ENCODE measurements around the gene KIF3A. TPM values are rescaled to one million over a fixed set of nuclear protein-coding genes. Genes with fewer than 3 reads are reported as not detected.

The KIF3A gene
- total and polyA plus RNA-seq, 9 donors = 4.2 to 13.0 (median 9.2) TPM

- Histone ChIP-seq H3K27ac (no peak overlapping the region), H3K27me3 (no peaks in the 10 kb centered on the region), H3K36me3 (no peaks in the 10 kb centered on the region), H3K4me1 (ENCODE audit: insufficient read depth) (no peaks in the 10 kb centered on the region), H3K9me3 (no peaks in the 10 kb centered on the region), H3K4me3 (no peak overlapping the region)
- DNase-seq = no peak
- intact Hi-C loops (cut with DNase I) = no loop called here
- WGBS, 3 donors = 88 to 91% (median 90%) methylated on average over 10 of the region's 10 CpGs
- TF ChIP-seq EP300 (IDR thresholded peaks at IDR 0.05) (no peak), POLR2A (IDR thresholded peaks at IDR 0.05) (no peak), CTCF (IDR thresholded peaks at IDR 0.05) (no peak)
Measured at GRCh38 chr5:132667309-132667708, 70.0 kb downstream of the KIF3A start.

GRCh38 chr5:132666310-132667123, 70.8 kb downstream of the KIF3A start:
- intact Hi-C loops (cut with DNase I) = no loop called here
- no peak overlapping the region for H3K27ac ChIP-seq
- no peaks in the 10 kb centered on the region for H3K9me3 ChIP-seq
- no peaks in the 10 kb centered on the region for H3K27me3 ChIP-seq
- 81 to 88% (median 82%) methylated on average over 16 of the region's 16 CpGs for WGBS, 3 donors
- DNase-seq = no peak
- no peak overlapping the region for H3K4me3 ChIP-seq
- H3K4me1 ChIP-seq (ENCODE audit: insufficient read depth) = no peaks in the 10 kb centered on the region
- TF ChIP-seq EP300 (IDR thresholded peaks at IDR 0.05) = no peak
- TF ChIP-seq POLR2A (IDR thresholded peaks at IDR 0.05) = no peak
- TF ChIP-seq CTCF (IDR thresholded peaks at IDR 0.05) = no peak
- no peaks in the 10 kb centered on the region for H3K36me3 ChIP-seq

GRCh38 chr5:132665574-132666080, 71.7 kb downstream of the KIF3A start:
- 87 to 89% (median 89%) methylated on average over 21 of the region's 21 CpGs for WGBS, 3 donors
- Histone ChIP-seq H3K9me3 (no peaks in the 10 kb centered on the region), H3K27ac (no peak overlapping the region), H3K27me3 (no peaks in the 10 kb centered on the region), H3K36me3 (no peaks in the 10 kb centered on the region), H3K4me1 (ENCODE audit: insufficient read depth) (no peaks in the 10 kb centered on the region), H3K4me3 (no peak overlapping the region)
- intact Hi-C loops (cut with DNase I) = no loop called here
- TF ChIP-seq EP300 (IDR thresholded peaks at IDR 0.05) (no peak), POLR2A (IDR thresholded peaks at IDR 0.05) (no peak), CTCF (IDR thresholded peaks at IDR 0.05) (no peak)
- DNase-seq = no peak

GRCh38 chr5:132664696-132665209, 72.6 kb downstream of the KIF3A start:
- H3K27ac ChIP-seq = no peak overlapping the region
- H3K36me3 ChIP-seq = no peaks in the 10 kb centered on the region
- WGBS, 3 donors = 96 to 97% (median 97%) methylated on average over 9 of the region's 9 CpGs

More at GRCh38 chr5:132664696-132665209, 72.6 kb downstream of the KIF3A start:
- TF ChIP-seq CTCF (IDR thresholded peaks at IDR 0.05) = no peak
- TF ChIP-seq POLR2A (IDR thresholded peaks at IDR 0.05) = no peak
- no peak for TF ChIP-seq EP300 (IDR thresholded peaks at IDR 0.05)
- H3K4me3 ChIP-seq = no peak overlapping the region
- no peaks in the 10 kb centered on the region for H3K4me1 ChIP-seq (ENCODE audit: insufficient read depth)
- intact Hi-C loops (cut with DNase I) = no loop called here
- no peaks in the 10 kb centered on the region for H3K27me3 ChIP-seq
- H3K9me3 ChIP-seq = no peaks in the 10 kb centered on the region
- DNase-seq = no peak

Measured in ovary (tissue), 9 donors.